ENCODE data around the gene TAC1.
"Not testable (repeated sequence)": the region's sequence is repeated elsewhere in the genome, so short reads cannot be mapped to it uniquely, and the experiment has no call there.

Gene TAC1, protein sequence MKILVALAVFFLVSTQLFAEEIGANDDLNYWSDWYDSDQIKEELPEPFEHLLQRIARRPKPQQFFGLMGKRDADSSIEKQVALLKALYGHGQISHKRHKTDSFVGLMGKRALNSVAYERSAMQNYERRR

DNA sequence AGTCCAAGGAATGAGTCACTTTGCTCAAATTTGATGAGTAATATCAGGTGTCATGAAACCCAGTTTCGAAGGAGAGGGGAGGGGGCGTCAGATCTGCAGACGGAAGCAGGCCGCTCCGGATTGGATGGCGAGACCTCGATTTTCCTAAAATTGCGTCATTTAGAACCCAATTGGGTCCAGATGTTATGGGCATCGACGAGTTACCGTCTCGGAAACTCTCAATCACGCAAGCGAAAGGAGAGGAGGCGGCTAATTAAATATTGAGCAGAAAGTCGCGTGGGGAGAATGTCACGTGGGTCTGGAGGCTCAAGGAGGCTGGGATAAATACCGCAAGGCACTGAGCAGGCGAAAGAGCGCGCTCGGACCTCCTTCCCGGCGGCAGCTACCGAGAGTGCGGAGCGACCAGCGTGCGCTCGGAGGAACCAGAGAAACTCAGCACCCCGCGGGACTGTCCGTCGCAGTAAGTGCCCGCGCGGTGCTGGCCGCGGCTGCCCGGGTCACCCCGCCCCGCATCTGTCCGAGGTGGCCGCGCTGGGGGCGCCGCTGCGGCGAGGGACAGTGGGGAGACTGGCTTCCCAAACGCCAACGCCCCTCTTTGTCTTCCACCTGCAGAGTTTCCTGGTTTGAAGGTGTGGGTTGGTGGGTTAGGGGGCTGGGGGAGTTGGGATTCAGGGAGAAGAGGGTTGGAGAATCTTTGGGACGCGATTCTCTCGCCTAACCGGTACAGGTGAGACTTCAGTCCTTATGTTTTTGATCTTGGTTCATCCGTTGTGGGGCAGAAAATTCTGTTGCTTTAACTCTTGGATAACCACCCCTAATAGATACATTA lies at the start of gene TAC1:
Gene TAC1 (plus strand): TSS at position 351 of the 829 bp plus-strand sequence. CDS start 527 bp downstream, outside the sequence.
- intact Hi-C loops (cut with DNase I): no loop called here
- DNase-seq: peak in 40 of 42 donors; percentile 2 to 68 (median 34)

DNA sequence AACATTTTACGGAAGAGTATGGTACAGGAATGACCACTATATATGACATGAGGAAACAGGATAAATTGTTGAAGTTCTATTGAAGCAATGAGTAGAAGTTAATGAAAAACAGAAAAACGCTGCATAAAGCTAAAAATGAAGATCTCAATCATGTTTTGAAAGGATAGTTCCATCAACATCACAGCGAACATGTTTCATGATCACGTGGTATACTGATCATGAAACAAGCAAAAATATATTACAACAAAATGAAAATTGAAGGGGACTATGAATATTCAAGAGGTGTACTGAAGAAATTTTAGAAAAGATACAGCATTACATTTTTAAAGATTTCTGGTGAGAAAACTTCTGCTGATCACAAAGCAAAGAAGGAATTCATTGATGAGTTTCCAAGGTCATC lies 45.9 kb upstream of the TAC1 start:
- intact Hi-C loops (cut with DNase I): no loop called here
- no peak for DNase-seq

DNA sequence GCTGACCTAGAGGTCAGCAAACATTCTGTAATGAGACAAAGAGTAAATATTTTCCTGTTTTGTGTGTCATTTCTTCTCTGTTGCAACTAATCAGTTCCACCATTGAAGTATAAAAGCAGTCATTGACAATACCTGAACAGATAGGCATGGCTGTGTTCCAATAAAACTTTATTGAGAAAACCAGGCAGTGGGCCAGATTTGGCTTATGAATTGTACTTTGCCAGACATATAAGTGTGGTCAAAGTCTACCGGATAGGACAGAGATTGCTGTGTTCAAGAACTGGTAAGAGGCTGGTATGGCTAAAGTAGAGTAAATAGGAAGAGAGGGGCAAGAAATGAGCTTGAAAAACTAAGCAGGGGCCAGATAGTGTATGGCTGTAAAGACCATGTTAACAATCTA lies 38.3 kb upstream of the TAC1 start:
- no peak for DNase-seq
- intact Hi-C loops (cut with DNase I): no loop called here

DNA sequence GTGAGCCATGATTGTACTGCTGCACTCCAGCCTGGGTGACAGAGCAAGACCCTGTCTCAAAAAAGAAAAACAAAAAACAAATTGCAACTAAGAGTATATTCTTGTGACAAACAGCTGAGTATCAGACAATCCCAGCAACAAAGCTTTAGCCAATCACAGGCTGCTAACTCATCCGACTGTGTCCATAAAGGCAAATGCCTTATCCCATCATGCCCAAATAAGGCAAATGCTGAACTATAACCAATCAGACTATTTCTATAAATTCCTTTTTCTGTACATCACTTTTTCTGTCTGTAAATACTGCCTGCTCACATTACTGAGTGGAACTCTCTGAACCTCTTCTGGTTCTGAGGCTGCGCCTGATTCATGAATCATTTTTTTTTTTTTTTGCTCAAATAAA lies 37.5 kb upstream of the TAC1 start:
- no peak for DNase-seq
- intact Hi-C loops (cut with DNase I): no loop called here

DNA sequence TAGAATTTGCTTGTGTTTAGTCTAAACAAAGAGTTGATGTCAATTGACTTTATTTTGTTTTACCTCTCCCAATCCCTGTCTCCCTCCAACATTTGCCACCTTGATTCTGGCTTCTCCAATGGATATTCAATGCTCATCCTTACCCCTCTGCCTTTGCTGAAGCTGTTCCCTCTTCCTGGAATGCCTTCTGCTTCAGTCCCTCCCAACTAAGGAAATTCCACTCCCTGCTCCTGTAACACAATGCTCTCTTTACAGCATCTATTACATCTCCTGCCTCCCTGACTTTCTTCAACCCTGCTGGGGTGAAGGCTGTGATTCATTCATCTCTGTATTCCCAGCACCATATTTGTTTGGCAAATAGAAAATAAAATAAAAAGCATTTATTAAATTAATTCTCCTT lies 34.5 kb upstream of the TAC1 start:
- intact Hi-C loops (cut with DNase I): no loop called here
- DNase-seq: no peak

DNA sequence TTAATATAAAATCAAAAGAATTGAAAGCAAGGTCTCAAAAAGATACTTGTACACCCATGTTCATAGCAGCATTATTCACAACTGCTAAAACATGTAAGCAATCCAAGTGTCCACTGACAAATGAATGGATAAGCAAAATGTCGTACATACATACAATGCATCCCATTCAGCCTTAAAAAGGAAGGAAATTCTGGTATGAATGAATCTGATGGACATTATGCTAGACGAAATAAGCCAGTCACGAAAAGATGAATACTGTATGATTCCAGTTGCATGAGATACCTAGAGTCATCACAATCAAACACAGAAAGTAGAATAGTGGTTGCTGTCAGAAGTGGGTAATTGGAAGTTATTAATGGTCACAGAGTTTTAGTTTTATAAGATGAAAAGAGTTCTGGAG lies 9.5 kb upstream of the TAC1 start:
- intact Hi-C loops (cut with DNase I): no loop called here
- DNase-seq: no peak

DNA sequence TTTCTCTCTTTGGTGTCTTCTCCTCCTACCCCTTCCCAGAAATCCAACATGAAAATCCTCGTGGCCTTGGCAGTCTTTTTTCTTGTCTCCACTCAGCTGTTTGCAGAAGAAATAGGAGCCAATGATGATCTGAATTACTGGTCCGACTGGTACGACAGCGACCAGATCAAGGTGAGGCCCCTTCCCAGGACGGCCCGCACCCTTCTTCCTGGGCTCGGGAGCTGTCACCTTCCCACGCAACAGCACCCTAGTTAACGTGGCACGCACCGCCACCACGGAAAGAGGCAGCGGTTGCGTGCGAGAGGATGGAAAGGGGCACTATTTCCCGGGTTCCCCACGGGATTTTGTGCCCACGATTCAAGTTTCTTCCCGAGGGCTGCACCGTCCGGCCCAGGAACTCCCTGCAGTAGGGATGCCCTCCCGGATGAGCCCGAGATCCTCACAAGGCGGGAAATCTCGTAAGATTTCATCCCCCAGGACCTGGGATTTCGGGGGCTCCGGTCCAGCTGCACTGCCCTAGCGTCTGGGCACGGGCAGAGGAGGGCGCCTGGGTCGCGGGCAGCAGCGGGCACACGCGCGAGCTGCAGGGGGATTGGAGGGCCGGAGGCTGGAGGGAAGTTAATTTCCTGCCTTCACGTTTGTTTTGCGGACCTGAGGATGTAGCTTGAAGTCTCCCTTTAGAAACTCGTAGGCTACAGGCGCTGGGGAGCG lies 834 bp downstream of the TAC1 start:
- intact Hi-C loops (cut with DNase I): no loop called here
- peak in 30 of 42 donors; percentile 5 to 46 (median 20) for DNase-seq

DNA sequence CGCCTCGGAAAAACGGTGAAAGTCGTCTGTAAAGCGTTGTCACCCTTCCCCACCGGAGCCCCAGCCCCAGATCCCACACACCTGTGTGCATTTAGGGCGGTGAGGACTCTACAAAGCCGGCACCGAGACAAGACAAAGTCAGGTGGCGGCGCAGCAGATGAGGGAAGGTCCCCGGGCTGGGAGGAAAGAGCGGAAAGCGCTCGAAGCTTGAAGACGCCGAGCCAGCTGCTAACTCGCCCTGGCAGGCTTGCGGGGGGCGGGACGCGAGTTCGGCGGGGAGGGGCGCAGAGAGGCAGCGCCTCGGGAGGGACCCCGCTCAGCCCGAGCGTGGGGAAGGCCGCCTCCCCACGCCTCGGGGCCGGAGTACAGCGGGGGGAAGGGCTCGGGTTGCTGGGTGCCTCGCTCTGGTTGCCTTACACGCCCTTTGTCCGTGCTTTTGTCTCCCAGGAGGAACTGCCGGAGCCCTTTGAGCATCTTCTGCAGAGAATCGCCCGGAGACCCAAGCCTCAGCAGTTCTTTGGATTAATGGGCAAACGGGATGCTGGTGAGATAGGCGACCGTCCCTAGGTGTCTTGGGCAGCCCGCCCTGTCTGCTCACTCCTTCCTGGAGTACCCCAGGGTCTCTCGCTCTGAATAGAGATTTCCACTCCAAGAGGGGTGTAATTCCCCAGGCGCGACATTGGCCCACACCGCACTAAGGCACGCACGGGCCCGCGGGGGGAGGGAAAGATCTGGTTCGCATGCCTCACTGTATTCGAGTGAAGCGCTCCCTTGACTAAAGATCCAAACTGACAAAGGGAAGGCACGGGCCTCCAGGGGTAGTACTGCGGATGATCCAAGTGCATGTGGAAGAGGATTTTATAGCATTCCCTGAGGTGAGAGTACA lies 1.6 kb downstream of the TAC1 start:
- DNase-seq: peak in 39 of 42 donors; percentile 3 to 58 (median 30)
- intact Hi-C loops (cut with DNase I): no loop called here

DNA sequence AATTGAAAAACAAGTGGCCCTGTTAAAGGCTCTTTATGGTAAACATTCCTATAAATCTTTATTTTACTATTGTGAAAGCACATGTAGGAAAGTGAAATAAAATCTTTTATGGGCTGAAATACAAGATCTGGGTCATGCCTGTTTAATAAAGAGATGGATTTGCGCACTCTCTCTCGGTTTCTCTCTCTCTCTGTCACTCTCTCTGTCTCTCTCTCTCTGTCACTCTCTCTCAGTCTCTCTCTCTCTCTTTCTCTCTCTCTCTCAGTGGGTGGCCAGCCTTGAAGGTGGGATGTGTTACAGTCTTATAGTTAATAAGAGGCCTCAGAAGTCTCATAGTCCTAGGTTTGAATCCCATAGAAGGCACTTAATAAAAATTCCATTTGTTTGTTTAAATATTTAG lies 2.4 kb downstream of the TAC1 start:
- intact Hi-C loops (cut with DNase I): no loop called here
- DNase-seq: no peak

DNA sequence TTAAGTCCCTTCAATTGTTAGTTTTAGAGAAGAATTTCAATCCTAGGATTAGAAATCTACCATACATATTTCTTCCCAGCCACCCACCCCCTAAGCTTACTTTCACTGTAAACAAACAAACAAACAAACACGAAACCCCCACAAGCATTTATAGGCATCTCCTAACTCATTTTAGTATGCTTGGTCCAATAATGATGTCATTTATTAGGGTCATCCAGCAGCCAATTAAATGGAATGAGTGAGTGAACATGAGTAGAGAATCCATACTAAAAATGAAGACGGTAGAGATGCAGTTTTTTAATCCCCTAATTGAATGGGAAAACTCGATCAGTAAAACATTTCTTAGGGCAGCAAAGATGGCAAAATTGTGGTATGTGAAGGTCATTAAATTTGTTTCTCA lies 3.2 kb downstream of the TAC1 start:
- no peak for DNase-seq
- intact Hi-C loops (cut with DNase I): no loop called here

DNA sequence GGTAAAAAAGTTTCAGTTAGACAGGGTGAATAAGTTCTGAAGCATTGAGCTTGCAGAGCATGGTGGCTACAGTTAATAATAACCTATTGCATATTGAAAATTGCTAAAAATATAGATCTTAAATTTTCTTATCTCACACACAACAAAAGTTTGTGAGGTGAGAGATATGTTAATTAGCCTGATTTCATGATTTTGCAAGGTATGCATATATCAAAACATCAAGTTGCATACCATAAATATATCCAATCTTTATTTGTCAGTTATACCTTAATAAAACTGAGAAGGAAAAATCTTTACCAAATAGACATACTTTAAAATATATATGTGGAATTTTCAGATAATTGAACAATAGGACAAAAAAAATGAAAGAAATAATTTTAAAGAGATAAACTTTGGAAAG lies 16.6 kb downstream of the TAC1 start:
- intact Hi-C loops (cut with DNase I): no loop called here
- DNase-seq: no peak

DNA sequence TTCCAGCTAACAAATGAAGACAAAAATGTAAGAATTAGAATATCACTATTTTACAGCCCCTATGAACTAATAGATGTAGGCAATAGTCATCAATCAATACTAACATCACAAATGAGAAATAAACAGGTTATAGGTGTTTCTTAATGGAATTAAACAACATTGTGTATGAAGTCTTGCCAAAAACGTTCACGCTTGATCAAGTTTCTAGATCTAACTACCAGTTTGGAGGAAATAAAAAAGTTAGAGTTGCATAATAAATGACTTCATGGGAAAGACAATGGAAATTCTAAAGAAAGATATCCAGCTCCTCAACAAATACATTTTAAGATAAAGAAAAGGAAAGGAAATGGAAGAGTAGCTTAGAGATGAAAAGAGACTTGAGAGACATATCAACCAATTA lies 19.7 kb downstream of the TAC1 start:
- no peak for DNase-seq
- intact Hi-C loops (cut with DNase I): no loop called here

DNA sequence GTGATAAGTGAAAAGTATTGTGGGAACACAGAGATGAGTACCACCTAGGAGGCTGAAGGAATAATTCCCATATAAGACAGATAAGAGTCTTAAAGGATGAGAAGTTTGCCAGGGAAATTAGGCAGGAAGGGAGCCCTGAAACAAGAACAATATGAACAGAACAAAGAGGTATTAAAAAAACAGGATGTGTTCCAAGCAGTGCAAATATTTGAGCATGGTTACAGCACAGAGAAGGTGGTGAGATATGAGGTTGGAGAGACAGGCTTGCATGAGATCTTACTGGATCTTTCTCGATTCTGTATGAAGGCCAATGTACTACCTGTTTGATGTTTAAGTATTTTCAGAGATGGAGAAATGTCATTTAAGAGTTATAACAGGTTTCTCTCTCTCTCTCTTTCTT lies 20.3 kb downstream of the TAC1 start:
- intact Hi-C loops (cut with DNase I): no loop called here
- no peak for DNase-seq

DNA sequence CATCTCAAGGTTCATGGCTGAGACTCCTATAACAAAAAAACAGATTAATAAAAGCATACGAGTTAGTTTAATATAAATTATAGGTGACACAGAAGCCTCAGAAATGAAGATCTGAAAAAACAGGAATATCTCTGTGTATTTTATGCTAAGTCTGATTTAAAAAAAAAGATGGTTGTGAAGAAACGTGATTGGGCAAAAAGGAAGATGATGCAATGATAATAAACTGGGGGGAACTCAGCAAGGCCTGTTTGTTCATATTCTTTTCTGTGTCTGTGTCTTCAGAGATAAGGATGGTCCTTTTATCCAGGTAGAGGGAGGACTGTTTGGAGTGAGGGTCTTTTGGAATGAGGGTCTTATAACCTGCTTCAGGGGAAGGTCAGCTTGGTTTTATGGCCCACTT lies 25.9 kb downstream of the TAC1 start:
- DNase-seq: no peak
- intact Hi-C loops (cut with DNase I): no loop called here

DNA sequence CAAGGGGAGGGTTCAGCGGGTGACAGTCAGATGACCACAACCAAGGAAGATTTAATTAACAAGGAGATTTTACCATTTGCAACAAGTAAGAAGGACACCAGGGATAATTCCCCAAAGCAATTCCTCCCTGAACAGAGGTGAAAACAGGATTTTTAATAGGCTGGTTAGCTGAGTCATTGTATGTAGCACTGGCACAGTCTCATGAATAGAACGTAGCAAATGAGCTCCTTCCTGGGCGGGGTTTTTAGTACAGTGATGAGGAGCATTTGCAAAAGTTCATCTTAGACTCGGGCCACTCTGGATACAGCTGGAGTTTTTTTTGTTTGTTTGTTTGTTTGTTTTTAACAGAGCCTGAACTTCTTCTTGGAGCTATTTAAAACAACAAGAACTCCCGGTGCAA lies 39.0 kb downstream of the TAC1 start:
- no peak for DNase-seq
- intact Hi-C loops (cut with DNase I): no loop called here

DNA sequence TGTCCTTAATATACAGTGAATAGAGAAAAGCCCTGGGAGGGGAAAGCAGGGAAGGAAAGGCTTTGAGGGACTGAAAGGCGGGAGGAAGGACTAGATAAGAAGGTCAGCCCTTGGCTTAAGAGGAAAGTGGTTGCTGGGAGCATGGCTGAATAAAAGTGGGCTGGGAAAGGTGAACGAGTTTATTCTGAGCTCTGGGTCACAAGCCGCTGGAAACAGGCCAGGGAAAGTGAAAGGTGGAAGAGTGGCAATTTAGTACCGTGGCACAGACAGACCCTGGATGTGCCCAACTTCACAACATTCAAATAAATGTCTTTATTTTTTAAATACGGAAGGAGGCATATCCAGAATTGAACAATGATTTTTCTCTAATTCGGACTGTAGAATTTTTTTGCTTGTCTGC lies 39.7 kb downstream of the TAC1 start:
- no peak for DNase-seq

DNA sequence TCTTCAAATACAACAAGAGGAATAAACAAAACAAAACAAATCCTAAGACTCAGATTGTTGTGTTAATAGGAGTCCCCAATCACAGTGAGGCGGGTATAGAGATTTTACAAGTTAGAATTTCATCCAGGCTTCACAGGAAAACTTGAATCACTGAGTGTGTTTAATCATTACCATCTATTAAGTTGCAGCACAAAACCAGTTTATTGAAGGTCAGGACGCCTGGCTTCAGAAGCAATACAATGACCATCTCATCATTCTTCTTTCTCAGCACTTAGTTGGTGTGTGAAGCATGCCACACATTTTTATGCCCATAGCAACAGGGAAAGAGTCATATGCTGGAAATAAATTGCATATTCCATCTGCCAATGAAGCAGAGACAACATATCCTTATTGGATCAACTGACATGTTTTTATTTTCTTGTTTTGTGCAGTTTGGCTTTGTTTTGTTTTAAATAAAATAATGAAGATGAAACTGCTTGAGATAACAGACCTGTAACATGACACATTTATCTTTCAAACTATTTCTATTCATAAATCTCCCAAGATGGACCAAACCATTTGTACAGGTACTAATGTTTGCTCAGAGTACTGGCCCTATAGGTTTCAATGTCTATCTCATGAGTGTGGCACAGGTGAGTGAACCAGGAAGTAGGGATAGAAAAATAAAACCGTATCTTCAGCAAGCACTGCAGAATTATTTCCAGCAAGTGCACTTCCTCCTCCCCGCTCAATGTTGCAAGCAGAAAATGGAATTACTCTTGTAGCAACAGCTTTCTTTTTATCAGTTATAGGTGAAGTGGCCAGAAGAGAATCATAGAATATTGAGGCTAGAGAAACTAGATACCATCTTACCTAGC lies 40.4 kb downstream of the TAC1 start:
- intact Hi-C loops (cut with DNase I): no loop called here
- no peak for DNase-seq

More for the DNA sequence above, 39.7 kb downstream of the TAC1 start:
- intact Hi-C loops (cut with DNase I): no loop called here

DNA sequence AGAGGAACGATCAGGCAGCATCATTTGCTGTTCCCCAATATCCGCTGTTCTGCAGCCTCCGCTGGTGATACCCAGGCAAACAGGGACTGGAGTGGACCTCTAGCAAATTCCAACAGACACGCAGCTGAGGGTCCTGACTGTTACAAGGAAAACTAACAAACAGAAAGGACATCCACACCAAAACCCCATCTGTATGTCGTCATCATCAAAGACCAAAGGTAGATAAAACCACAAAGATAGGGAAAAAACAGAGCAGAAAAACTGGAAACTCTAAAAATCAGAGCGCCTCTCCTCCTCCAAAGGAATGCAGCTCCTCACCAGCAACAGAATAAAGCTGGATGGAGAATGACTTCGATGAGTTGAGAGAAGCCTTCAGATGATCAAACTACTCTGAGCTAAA lies 54.5 kb downstream of the TAC1 start:
- intact Hi-C loops (cut with DNase I); DNase-seq: not testable (repeated sequence)
